Neuron (in vitro differentiated cells): Measurements from ENCODE around the gene HENMT1.
"Not testable (repeated sequence)": the region's sequence is repeated elsewhere in the genome, so short reads cannot be mapped to it uniquely, and the experiment has no call there.

Experiments used
- H2AFZ ChIP-seq: one replicate; pipeline ENCODE4 v1.6.1; 2013; ENCODE audit warnings: low read depth, mild to moderate bottlenecking, inconsistent platforms, low read length, moderate library complexity
- H3K27me3 ChIP-seq: one replicate; pipeline ENCODE4 v1.6.1; 2013; ENCODE audit warnings: low read length; ENCODE audit not compliant: insufficient read depth
- H3K36me3 ChIP-seq: one replicate; pipeline ENCODE4 v1.6.1; 2013; ENCODE audit warnings: low read length; ENCODE audit not compliant: insufficient read depth
- H3K4me1 ChIP-seq: one replicate; pipeline ENCODE4 v1.6.1; 2013; ENCODE audit warnings: low read length; ENCODE audit not compliant: insufficient read depth
- H3K4me3 ChIP-seq: 2 replicates; pipeline ENCODE4 v1.5.1; 2013; ENCODE audit warnings: mild to moderate bottlenecking, low read length, moderate library complexity
- H3K9me3 ChIP-seq: one replicate; pipeline ENCODE4 v1.6.1; 2013; ENCODE audit warnings: low read length

The HENMT1 gene

DNA sequence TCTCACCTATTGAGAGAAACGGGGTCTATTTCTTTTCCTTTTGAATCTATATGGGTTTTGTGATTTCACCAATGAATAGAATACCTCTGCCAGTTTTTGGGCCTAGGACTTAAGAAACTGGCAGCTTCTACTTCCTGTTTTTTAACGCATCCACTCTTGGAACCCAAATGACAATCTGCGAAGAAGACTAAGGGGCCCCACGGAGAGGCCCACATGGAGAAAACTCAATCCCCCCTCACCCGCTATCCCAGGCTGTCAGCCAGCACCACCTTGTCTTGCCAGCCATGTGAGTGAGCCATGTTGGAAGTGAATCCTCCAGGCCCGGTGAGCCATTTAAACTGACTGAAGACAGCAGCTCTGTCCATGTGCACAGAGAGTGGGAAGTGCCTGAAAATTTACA lies 3.6 kb upstream of the HENMT1 start:
- Histone ChIP-seq H3K4me1 (no peaks in the 10 kb centered on the region), H3K27me3 (peaks cover 13% of the 10 kb centered on the region), H2AFZ (no peak overlapping the region), H3K36me3 (no peaks in the 10 kb centered on the region), H3K9me3 (no peaks in the 10 kb centered on the region), H3K4me3 (no peak overlapping the region)

DNA sequence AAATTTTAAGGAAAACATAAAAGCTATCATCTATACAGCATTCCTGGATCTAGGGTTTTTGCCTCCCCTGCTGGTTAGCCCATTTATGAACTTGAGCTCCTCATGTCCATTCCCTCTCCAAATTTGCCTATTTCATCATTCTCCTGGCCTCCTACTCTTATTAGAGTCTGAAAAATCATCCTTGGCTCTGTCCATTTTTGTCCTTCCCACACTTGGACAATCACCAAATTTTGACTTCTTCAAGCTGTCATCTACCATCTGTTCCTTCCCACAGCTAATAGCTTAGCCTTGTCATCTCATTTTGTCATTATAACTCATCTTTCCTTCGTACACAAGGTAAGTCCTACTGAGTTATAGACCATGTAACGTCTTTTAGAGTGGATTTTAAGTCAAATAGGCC lies 2.2 kb upstream of the HENMT1 start:
- Histone ChIP-seq H3K9me3 (no peaks in the 10 kb centered on the region), H3K4me1 (no peaks in the 10 kb centered on the region), H3K4me3 (no peak overlapping the region), H3K27me3 (peaks cover 13% of the 10 kb centered on the region), H3K36me3 (no peaks in the 10 kb centered on the region), H2AFZ (no peak overlapping the region)

DNA sequence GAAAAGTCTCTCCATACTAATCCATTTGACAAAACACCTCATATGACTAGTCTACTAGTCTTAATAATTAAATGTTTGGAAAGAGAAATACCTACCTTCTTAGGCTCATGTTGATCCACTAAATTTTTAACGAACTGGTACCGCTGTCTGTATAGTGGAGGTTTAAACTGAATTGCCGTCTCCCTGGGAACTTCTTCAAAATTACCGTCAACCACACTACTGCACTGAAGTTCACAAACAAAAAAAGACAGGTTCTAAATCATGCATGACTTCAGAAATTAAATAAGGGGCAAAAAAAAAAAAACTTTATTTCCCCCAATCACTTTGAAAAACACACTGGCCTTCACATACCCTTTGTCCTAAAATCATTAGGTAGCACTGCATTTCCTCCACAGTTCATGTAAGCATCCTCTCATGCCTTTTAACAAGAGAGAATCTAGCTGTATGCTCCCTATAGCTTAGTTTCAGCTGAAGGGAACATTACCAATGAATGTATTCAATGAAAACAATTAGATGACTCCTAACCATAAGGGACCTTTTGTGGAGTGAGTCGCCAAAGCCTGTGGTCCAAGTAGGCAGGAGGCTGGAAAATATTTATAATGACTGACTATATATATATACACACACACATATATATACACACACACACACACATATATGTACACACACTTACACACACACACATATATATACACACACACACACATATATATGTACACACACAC lies 3.4 kb downstream of the HENMT1 start:
- Histone ChIP-seq H3K27me3 (peaks cover 13% of the 10 kb centered on the region), H2AFZ (no peak overlapping the region), H3K36me3 (no peaks in the 10 kb centered on the region), H3K9me3 (no peaks in the 10 kb centered on the region), H3K4me3 (no peak overlapping the region), H3K4me1 (no peaks in the 10 kb centered on the region)

DNA sequence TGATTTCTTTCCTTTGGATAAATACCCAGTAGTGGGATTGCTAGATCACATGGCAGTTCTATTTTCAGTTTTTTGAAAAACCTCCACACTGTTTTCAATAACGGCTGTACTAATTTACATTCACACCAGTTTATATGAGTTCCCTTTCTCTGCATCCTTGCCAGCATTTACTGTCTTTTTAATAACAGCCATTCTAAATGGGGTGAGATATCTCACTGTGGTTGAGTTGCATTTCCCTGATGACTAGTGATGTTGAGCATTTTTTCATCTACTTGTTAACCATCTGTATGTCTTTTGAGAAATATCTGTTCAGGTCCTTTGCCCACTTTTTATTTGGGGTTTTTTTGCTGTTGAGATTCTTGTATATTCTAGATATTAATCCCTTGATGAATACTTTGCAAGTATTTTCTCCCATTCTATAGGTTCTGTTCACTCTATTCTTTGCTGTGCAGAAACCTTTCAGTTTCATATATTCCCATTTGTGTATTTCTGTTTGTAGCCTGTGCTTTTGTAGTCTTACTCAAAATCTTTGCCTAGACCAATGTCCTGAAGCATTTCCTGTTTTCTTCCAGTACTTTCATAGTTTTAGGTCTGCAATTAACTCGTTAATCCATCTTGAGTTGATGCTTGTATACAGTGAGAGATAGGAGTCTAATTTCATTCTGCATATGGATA lies 7.3 kb downstream of the HENMT1 start:
- H3K27me3 ChIP-seq, result no peaks in the 10 kb centered on the region
- no peaks in the 10 kb centered on the region for H3K36me3 ChIP-seq
- H2AFZ ChIP-seq, result no peak overlapping the region
- no peaks in the 10 kb centered on the region for H3K9me3 ChIP-seq
- H3K4me3 ChIP-seq, result no peak overlapping the region
- no peaks in the 10 kb centered on the region for H3K4me1 ChIP-seq

DNA sequence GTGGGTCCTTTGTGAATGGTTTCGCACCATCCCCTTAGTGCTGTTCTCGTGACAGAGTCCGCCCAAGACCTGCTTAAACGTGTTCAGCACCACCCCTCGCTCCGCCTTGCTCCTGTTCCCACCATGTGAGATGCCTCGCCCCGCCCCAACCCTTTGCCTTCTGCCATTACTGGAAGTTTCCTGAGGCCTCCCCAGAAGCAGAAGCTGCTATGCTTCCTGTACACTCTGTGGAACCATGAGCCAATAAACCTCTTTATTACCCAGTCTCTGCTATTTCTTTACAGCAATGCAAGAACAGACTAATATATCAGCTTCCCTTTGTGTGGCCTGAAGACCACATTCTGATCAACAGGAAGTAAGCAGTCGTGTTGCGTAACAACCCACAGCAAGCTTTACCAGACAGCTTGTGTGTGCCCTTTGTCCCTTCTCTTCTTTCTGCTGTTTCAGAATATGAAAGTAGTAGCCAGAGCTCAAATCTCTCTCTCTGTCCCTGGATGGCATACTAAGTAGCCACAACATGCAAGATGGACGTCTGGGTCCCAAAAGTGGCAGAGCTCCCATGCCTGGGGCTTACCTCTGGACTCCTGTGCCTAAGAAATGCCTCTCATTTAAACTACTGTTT lies 14.1 kb downstream of the HENMT1 start:
- Histone ChIP-seq H3K4me3 (no peak overlapping the region), H2AFZ (peak overlapping the region; percentile 66), H3K9me3 (no peaks in the 10 kb centered on the region), H3K27me3 (no peaks in the 10 kb centered on the region), H3K36me3 (no peaks in the 10 kb centered on the region), H3K4me1 (peaks cover 5% of the 10 kb centered on the region)

DNA sequence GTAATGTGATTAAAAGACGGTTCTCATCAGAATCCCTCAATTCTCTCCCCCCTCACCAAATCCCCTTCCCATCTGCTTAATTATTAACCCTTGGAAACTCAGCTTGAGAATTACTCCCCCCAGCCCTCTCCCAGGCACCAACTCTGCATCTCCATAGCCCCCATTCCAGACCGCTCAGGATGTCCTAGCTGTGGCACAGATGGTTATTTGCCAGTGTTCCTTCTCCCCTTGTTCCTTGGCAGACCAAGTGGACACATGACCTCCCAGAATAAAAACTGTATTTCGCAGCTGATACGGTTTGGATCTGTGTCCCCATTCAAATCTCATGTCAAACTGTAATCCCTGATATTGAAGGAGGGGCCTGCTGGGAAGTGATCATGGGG lies 14.6 kb downstream of the HENMT1 start:
- H3K27me3 ChIP-seq, result no peaks in the 10 kb centered on the region
- no peak overlapping the region for H2AFZ ChIP-seq
- H3K36me3 ChIP-seq, result no peaks in the 10 kb centered on the region
- no peak overlapping the region for H3K4me3 ChIP-seq
- peaks cover 5% of the 10 kb centered on the region for H3K4me1 ChIP-seq
- no peaks in the 10 kb centered on the region for H3K9me3 ChIP-seq

DNA sequence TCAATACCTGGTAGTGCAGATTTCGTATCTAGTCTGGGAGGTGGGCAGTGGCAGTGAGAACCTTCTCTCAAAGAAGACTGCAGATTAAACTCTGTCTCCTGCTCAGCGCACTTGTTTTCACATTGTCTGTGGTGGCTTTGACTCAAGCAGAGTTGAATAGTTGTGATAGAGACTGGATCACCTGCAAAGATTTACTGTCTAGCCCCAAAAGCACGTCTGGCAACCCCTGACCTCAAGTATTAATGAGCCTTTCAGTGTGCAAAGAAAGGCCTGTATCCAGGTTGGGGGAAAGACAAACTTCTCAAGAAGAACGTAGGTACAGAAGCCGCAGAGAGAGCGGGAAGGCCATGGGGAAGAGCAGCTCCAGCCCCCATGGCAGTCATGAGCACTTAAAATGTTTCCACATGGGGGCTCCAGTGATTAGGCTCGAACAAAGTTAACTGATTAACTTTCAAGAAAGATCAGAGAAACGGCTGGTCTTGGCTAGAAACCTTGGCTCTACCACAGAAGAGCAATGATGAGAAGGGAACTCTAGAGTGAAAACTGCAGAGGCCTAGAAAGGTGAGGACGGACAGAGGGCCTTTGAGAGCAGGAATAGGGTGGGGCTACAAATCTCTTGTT lies 15.2 kb downstream of the HENMT1 start:
- H3K4me3 ChIP-seq, result no peak overlapping the region
- no peak overlapping the region for H2AFZ ChIP-seq
- no peaks in the 10 kb centered on the region for H3K27me3 ChIP-seq
- H3K4me1 ChIP-seq, result peaks cover 5% of the 10 kb centered on the region
- no peaks in the 10 kb centered on the region for H3K9me3 ChIP-seq
- no peaks in the 10 kb centered on the region for H3K36me3 ChIP-seq

DNA sequence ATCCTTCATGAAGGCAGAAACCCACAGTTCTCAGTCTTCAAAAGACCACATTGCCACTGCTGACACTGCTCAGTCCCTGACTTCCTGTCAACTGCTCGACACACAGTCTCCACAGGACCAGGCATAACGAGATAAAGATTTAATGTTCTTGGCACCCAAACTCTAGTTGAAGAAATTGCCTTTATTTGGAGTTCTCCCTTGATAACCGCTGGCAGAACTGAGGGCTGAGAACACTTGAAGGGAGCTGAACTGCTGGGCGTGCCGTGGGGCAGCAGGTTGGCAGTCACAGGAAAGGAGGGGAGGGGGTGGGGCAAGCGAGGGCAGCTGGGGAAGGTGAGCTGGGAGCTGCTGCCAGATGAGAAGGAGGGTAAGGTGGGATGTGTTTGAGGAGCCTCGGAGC lies 15.9 kb downstream of the HENMT1 start:
- H3K4me1 ChIP-seq, result peaks cover 5% of the 10 kb centered on the region
- no peak overlapping the region for H2AFZ ChIP-seq
- no peaks in the 10 kb centered on the region for H3K36me3 ChIP-seq
- no peaks in the 10 kb centered on the region for H3K9me3 ChIP-seq
- H3K27me3 ChIP-seq, result no peaks in the 10 kb centered on the region
- no peak overlapping the region for H3K4me3 ChIP-seq

DNA sequence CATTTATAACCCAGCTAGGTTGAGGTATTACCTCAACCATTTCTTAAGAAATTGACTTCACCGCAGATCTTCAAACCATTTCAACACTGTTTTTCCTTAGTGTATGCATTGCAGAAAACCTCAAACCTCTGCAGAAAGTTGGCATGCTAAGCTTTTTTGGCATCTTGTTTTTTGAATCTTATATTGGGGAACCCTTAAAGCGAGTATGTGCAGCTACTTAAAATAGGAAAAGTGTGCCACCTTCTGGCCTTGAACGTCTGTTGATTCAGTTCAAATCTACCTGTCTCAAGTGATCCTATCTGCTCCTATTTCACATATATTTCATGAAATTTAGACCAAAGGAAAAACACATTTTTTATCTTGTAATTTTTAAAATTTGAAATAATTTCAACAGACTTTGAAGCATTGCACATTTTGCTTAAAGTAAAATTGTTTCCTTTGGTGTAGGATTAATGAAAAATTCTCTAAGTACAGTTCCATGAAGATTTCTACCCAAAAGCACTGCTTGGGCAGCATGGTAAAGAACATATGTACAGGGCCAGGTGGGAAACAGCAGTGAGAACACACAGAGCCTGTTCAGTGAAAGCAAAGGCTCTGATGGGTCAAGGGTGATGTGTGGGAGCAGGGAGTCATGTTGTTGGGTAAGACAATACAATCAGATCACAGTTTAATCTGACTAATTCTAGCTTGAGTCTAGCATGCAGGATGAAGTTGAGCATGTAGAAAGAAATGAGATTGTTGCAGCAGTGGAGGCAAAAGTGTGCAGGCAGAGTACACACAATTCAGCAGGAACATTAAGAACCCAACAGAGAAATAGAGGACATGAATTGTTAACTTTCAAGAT lies 17.2 kb downstream of the HENMT1 start:
- Histone ChIP-seq H3K4me3 (no peak overlapping the region), H3K4me1 (peaks cover 5% of the 10 kb centered on the region), H3K9me3 (no peaks in the 10 kb centered on the region), H3K27me3 (no peaks in the 10 kb centered on the region), H3K36me3 (no peaks in the 10 kb centered on the region), H2AFZ (no peak overlapping the region)

DNA sequence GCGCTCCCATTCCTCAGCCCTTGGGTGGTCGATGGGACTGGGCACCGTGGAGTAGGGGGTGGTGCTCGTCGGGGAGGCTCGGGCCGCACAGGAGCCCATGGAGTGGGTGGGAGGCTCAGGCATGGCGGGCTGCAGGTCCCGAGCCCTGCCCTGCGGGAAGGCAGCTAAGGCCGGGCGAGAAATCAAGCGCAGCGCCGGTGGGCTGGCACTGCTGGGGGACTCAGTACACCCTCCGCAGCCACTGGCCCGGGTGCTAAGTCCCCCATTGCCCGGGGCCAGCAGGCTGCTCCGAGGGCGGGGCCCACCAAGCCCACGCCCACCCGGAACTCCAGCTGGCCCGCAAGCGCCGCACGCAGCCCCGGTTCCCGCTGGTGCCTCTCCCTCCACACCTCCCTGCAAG lies 20.0 kb downstream of the HENMT1 start:
- H3K27me3 ChIP-seq, H3K4me1 ChIP-seq, H3K4me3 ChIP-seq, H3K9me3 ChIP-seq, H3K36me3 ChIP-seq, H2AFZ ChIP-seq: not testable (repeated sequence)

DNA sequence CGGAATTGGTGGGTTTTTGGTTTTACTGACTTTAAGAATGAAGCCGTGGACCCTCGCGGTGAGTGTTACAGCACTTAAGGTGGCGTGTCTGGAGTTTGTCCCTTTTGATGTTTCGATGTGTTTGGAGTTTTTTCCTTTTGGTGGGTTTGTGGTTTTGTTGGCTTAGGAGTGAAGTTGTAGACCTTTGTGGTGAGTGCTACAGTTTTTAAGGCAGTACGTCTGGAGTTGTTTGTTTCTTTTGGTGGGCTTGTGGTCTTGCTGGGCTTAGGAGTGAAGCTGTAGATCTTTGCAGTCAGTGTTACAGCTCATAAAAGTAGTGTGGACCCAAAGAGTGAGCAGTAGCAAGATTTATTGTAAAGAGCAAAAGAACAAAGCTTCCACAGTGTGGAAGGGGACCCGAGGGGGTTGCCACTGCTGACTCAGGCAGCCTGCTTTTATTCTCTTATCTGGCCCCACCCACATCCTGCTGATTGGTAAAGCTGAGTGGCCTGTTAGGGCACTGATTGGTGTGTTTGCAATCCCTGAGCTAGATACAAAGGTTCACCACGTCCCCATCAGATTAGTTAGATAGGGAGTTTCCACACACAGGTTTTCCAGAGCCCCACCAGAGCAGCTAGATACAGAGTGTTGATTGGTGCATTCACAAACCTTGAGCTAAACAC lies 20.9 kb downstream of the HENMT1 start:
- no peak overlapping the region for H3K4me3 ChIP-seq
- no peak overlapping the region for H2AFZ ChIP-seq
- H3K9me3 ChIP-seq, result no peaks in the 10 kb centered on the region

DNA sequence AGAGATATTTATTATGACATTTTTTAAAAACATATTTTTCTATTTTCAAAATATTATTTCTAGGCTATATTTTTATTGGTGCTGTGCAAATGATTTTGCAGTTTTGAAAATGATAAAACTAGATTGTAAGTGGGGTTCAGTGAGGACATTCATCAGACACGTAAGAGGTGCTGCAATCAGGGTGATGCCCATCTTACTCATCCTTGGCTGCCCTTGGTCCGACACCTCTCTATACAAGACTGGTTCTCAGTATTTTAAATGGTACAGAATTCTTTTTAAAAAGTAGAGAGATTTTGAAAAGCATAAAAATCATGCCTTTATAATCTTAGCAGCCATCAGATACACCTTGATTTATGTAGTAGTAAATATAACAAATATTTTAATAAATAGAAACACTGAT lies 24.0 kb downstream of the HENMT1 start:
- H2AFZ ChIP-seq, result no peak overlapping the region
- H3K27me3 ChIP-seq, result no peaks in the 10 kb centered on the region
- H3K36me3 ChIP-seq, result peaks cover 11% of the 10 kb centered on the region
- H3K9me3 ChIP-seq, result no peaks in the 10 kb centered on the region
- no peaks in the 10 kb centered on the region for H3K4me1 ChIP-seq
- no peak overlapping the region for H3K4me3 ChIP-seq

More for the DNA sequence above, 20.9 kb downstream of the HENMT1 start:
- no peaks in the 10 kb centered on the region for H3K4me1 ChIP-seq
- H3K27me3 ChIP-seq, result no peaks in the 10 kb centered on the region
- H3K36me3 ChIP-seq, result peaks cover 9% of the 10 kb centered on the region
